H9 (cell line): Measurements from ENCODE around the gene RTN4R. TPM values are rescaled to one million over a fixed set of nuclear protein-coding genes. Genes with fewer than 3 reads are reported as not detected.

Experiments
- DNase-seq: peaks from one replicate; pipeline ENCODE4 v3.0.0-alpha.2; 2017
- H2AFZ ChIP-seq: one replicate; pipeline ENCODE4 v1.6.1; 2013; ENCODE audit warnings: mild to moderate bottlenecking, low read length, control low read depth, moderate library complexity
- H2AK5ac ChIP-seq: 2 replicates; pipeline ENCODE4 v1.6.1; 2013; ENCODE audit warnings: low read length, control low read depth, mixed read lengths; ENCODE audit not compliant: insufficient read length
- H2BK120ac ChIP-seq: one replicate; pipeline ENCODE4 v1.6.1; 2013; ENCODE audit warnings: low read depth, mild to moderate bottlenecking, low read length, control low read depth, inconsistent platforms; ENCODE audit not compliant: poor library complexity, severe bottlenecking
- H2BK12ac ChIP-seq: 2 replicates; pipeline ENCODE4 v1.6.1; 2013; ENCODE audit warnings: low read length, control low read depth, mixed read lengths, low read depth; ENCODE audit not compliant: insufficient read length
- H2BK15ac ChIP-seq: 2 replicates; pipeline ENCODE4 v1.6.1; 2013; ENCODE audit warnings: low read depth, low read length, control low read depth
- H2BK20ac ChIP-seq: one replicate; pipeline ENCODE4 v1.6.1; 2013; ENCODE audit warnings: low read depth, mild to moderate bottlenecking, low read length, control low read depth, inconsistent platforms; ENCODE audit not compliant: poor library complexity, severe bottlenecking
- H2BK5ac ChIP-seq: 2 replicates; pipeline ENCODE4 v1.6.1; 2013; ENCODE audit warnings: low read length, control low read depth, mixed read lengths; ENCODE audit not compliant: insufficient read length
- H3K14ac ChIP-seq: 2 replicates; pipeline ENCODE4 v1.6.1; 2013; ENCODE audit warnings: low read length, control low read depth; ENCODE audit not compliant: insufficient read depth
- H3K18ac ChIP-seq: 2 replicates; pipeline ENCODE4 v1.6.1; 2013; ENCODE audit warnings: low read depth, mild to moderate bottlenecking, mixed read lengths, low read length, control low read depth; ENCODE audit not compliant: insufficient read length
- H3K23ac ChIP-seq: 2 replicates; pipeline ENCODE4 v1.6.1; 2013; ENCODE audit warnings: low read length, control low read depth, mixed read lengths, low read depth; ENCODE audit not compliant: insufficient read length
- H3K23me2 ChIP-seq: 2 replicates; pipeline ENCODE4 v1.6.1; 2013; ENCODE audit warnings: low read depth, mild to moderate bottlenecking, mixed read lengths, low read length, control low read depth; ENCODE audit not compliant: insufficient read length, poor library complexity, severe bottlenecking
- H3K27ac ChIP-seq: 2 replicates; pipeline ENCODE4 v1.5.1; 2013; ENCODE audit warnings: low read length, control low read depth, mixed read lengths, low read depth; ENCODE audit not compliant: insufficient read length
- H3K27me3 ChIP-seq: 2 replicates; pipeline ENCODE4 v1.6.1; 2013; ENCODE audit warnings: low read length, control low read depth, inconsistent platforms; ENCODE audit not compliant: insufficient read depth
- H3K4ac ChIP-seq: 2 replicates; pipeline ENCODE4 v1.6.1; 2013; ENCODE audit warnings: low read depth, mild to moderate bottlenecking, control low read depth, inconsistent platforms, low read length, moderate library complexity
- H3K4me1 ChIP-seq: 2 replicates; pipeline ENCODE4 v1.6.1; 2013; ENCODE audit warnings: low read length, control low read depth, inconsistent platforms; ENCODE audit not compliant: insufficient read depth
- H3K4me2 ChIP-seq: 2 replicates; pipeline ENCODE4 v1.6.1; 2013; ENCODE audit warnings: low read length, control low read depth, mixed read lengths; ENCODE audit not compliant: insufficient read length, insufficient read depth
- H3K56ac ChIP-seq: 2 replicates; pipeline ENCODE4 v1.6.1; 2013; ENCODE audit warnings: low read depth, mild to moderate bottlenecking, mixed read lengths, low read length, control low read depth; ENCODE audit not compliant: insufficient read length
- H3K79me1 ChIP-seq: 2 replicates; pipeline ENCODE4 v1.6.1; 2013; ENCODE audit warnings: low read depth, mild to moderate bottlenecking, moderate library complexity, low read length, control low read depth, inconsistent platforms; ENCODE audit not compliant: insufficient read depth, poor library complexity, severe bottlenecking
- H3K79me2 ChIP-seq: 2 replicates; pipeline ENCODE4 v1.6.1; 2013; ENCODE audit warnings: low read length, control low read depth, inconsistent platforms; ENCODE audit not compliant: insufficient read depth
- H3K9ac ChIP-seq: 2 replicates; pipeline ENCODE4 v1.6.1; 2013; ENCODE audit warnings: low read length, control low read depth, mixed read lengths; ENCODE audit not compliant: insufficient read length; ENCODE audit errors: extremely low read depth
- H3K9me3 ChIP-seq: one replicate; pipeline ENCODE4 v1.6.1; 2013; ENCODE audit warnings: low read depth, low read length, inconsistent platforms; ENCODE audit not compliant: control insufficient read depth
- H3T11ph ChIP-seq: one replicate; pipeline ENCODE4 v1.6.1; 2013; ENCODE audit warnings: mild to moderate bottlenecking, low read length, control low read depth, inconsistent platforms
- H4K20me1 ChIP-seq: one replicate; pipeline ENCODE4 v1.6.1; 2013; ENCODE audit not compliant: control insufficient read depth, insufficient read length, insufficient read depth
- H4K5ac ChIP-seq: 2 replicates; pipeline ENCODE4 v1.6.1; 2013; ENCODE audit warnings: low read depth, mild to moderate bottlenecking, mixed read lengths, low read length, control low read depth; ENCODE audit not compliant: insufficient read length
- H4K8ac ChIP-seq: replicated peaks from 2 replicates; pipeline ENCODE4 v1.6.1; 2013; ENCODE audit warnings: low read length, control low read depth, mixed read lengths, low read depth; ENCODE audit not compliant: insufficient read length
- H4K91ac ChIP-seq: 2 replicates; pipeline ENCODE4 v1.6.1; 2013; ENCODE audit warnings: low read depth, mild to moderate bottlenecking, moderate library complexity, mixed read lengths, low read length, control low read depth; ENCODE audit not compliant: insufficient read length
- H3K27ac Mint-ChIP-seq, 3 experiments: 2 replicates in 2 of 3; 3 replicates in 1 of 3; pipeline ENCODE4 v1.8.0; 2020 to 2021; ENCODE audit warnings: mixed read lengths in 3 of 3, mild to moderate bottlenecking in 1 of 3, moderate library complexity in 1 of 3
- H3K27me3 Mint-ChIP-seq: 2 replicates; pipeline ENCODE4 v1.8.0; 2021; ENCODE audit warnings: low read depth, mild to moderate bottlenecking, moderate library complexity, mixed read lengths
- H3K36me3 Mint-ChIP-seq, 3 experiments: 2 replicates in 2 of 3; 3 replicates in 1 of 3; pipeline ENCODE4 v1.8.0; 2020 to 2021; ENCODE audit warnings: low read depth in 3 of 3, mixed read lengths in 3 of 3; ENCODE audit not compliant: insufficient read depth in 1 of 3
- H3K4me1 Mint-ChIP-seq, 2 experiments: 2 replicates each; pipeline ENCODE4 v1.8.0; 2020; ENCODE audit warnings: mixed read lengths in 2 of 2
- H3K4me3 Mint-ChIP-seq, 2 experiments: 2 replicates in 1 of 2; 3 replicates in 1 of 2; pipeline ENCODE4 v1.8.0; 2020 to 2021; ENCODE audit warnings: mild to moderate bottlenecking in 2 of 2, mixed read lengths in 2 of 2, moderate library complexity in 1 of 2
- H3K9me3 Mint-ChIP-seq, 2 experiments: 2 replicates in 1 of 2; 3 replicates in 1 of 2; pipeline ENCODE4 v1.8.0; 2020; ENCODE audit warnings: mild to moderate bottlenecking in 2 of 2, mixed read lengths in 2 of 2, moderate library complexity in 1 of 2
- WGBS: extraction: QIAGEN DNeasy Blood & Tissue Kit; methylation state at CpG from one replicate; pipeline ENCODE4 v1.1.7; 2013; ENCODE audit warnings: missing lambda C conversion rate, low lambda C conversion rate, mixed read lengths; ENCODE audit not compliant: insufficient read length; ENCODE audit errors: extremely low coverage; 5-methylcytosine and 5-hydroxymethylcytosine counted together
- total RNA-seq: library from RNA; stranded (reverse); gene quantifications from 2 replicates; pipeline ENCODE4 v1.2.1, GENCODE V29; 2021
- TF ChIP-seq, protein P1 (sequence below): fragments of 200-600 bp; sonication (generic); conservative IDR thresholded peaks from 3 replicates; pipeline ENCODE4 v1.8.0; 2021; ENCODE audit warnings: antibody characterized with exemption, mild to moderate bottlenecking

The RTN4R gene
- total RNA-seq, 1 experiment from 2014 or later, result 19.0 TPM

GRCh38 chr22:20244691-20245576 lies 23.2 kb downstream of the RTN4R start:
- Histone ChIP-seq H2BK5ac (no peak overlapping the region), H2BK15ac (no peak overlapping the region), H4K20me1 (peaks cover 5% of the 10 kb centered on the region), H3K18ac (peak overlapping the region; percentile 31), H2AFZ (no peak overlapping the region), H3K9me3 (no peaks in the 10 kb centered on the region), H3K14ac (peak overlapping the region; percentile 70), H3K27me3 (no peaks in the 10 kb centered on the region), H3K23me2 (no peaks in the 10 kb centered on the region), H3K79me1 (no peaks in the 10 kb centered on the region), H3K4me2 (no peak overlapping the region), H3K4ac (no peak overlapping the region), H2AK5ac (no peak overlapping the region), H3K56ac (no peak overlapping the region), H3K4me1 (peaks cover 5% of the 10 kb centered on the region; the same call in 1 of the 2 replicates), H3K27ac (no peak overlapping the region), H4K5ac (no peak overlapping the region), H4K8ac (no peak overlapping the region), H2BK120ac (no peak overlapping the region), H3K23ac (no peak overlapping the region), H2BK12ac (no peak overlapping the region), H2BK20ac (no peak overlapping the region), H3T11ph (no peak overlapping the region), H4K91ac (no peak overlapping the region), H3K9ac (no peak overlapping the region), H3K79me2 (no peaks in the 10 kb centered on the region)
- WGBS, result no CpG with 5 or more reads among the region's 24 CpGs
- H3K36me3 Mint-ChIP-seq, result peaks cover 3 to 8% (median 3%) of the 10 kb centered on the region in 3 experiments; a peak in 4 of 7 replicates
- no peak for DNase-seq
- no peaks in the 10 kb centered on the region for H3K9me3 Mint-ChIP-seq
- H3K4me3 Mint-ChIP-seq, result no peak overlapping the region; a peak in 1 of 5 replicates
- TF ChIP-seq, protein P1, sequence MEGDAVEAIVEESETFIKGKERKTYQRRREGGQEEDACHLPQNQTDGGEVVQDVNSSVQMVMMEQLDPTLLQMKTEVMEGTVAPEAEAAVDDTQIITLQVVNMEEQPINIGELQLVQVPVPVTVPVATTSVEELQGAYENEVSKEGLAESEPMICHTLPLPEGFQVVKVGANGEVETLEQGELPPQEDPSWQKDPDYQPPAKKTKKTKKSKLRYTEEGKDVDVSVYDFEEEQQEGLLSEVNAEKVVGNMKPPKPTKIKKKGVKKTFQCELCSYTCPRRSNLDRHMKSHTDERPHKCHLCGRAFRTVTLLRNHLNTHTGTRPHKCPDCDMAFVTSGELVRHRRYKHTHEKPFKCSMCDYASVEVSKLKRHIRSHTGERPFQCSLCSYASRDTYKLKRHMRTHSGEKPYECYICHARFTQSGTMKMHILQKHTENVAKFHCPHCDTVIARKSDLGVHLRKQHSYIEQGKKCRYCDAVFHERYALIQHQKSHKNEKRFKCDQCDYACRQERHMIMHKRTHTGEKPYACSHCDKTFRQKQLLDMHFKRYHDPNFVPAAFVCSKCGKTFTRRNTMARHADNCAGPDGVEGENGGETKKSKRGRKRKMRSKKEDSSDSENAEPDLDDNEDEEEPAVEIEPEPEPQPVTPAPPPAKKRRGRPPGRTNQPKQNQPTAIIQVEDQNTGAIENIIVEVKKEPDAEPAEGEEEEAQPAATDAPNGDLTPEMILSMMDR, result no peak
- peak overlapping the region; percentile 27 to 96 (median 68); a peak in 5 of 7 replicates for H3K27ac Mint-ChIP-seq
- H3K27me3 Mint-ChIP-seq, result no peaks in the 10 kb centered on the region
- H3K4me1 Mint-ChIP-seq, result peaks cover 27 to 39% of the 10 kb centered on the region in 2 experiments
